Astrocyte (in vitro differentiated cells and primary cell): Measurements from ENCODE around the gene RSBN1. TPM values are rescaled to one million over a fixed set of nuclear protein-coding genes. Genes with fewer than 3 reads are reported as not detected.
A peak's percentile ranks its signal among the peaks of the same experiment; 100 is the strongest.

Source experiments
- DNase-seq: peaks from one replicate; pipeline ENCODE4 v3.0.0-alpha.2; 2010; ENCODE audit warnings: low read depth
- FAIRE-seq: peaks from 2 replicates; lab custom pipeline; 2011; peaks lifted over from hg19 to GRCh38; lab: Jason Lieb, UNC
- H2AFZ ChIP-seq: 2 replicates; pipeline ENCODE4 v1.6.0; 2012; ENCODE audit warnings: low read depth, low read length, inconsistent platforms
- H3K27ac ChIP-seq: 2 replicates; pipeline ENCODE4 v1.5.1; 2011; ENCODE audit warnings: low read depth, low read length, inconsistent platforms
- H3K27me3 ChIP-seq: 2 replicates; pipeline ENCODE4 v1.6.0; 2011; ENCODE audit warnings: low read length, inconsistent platforms; ENCODE audit not compliant: insufficient read depth
- H3K36me3 ChIP-seq: 2 replicates; pipeline ENCODE4 v1.5.1; 2011; ENCODE audit warnings: low read length, inconsistent platforms; ENCODE audit not compliant: insufficient read depth
- H3K4me1 ChIP-seq: 2 replicates; pipeline ENCODE4 v1.5.1; 2011; ENCODE audit warnings: low read length, inconsistent platforms; ENCODE audit not compliant: insufficient read depth
- H3K4me2 ChIP-seq: 2 replicates; pipeline ENCODE4 v1.6.0; 2012; ENCODE audit warnings: low read length, inconsistent platforms
- H3K4me3 ChIP-seq: 2 replicates; pipeline ENCODE4 v1.5.1; 2011; ENCODE audit warnings: low read depth, mild to moderate bottlenecking, low read length, inconsistent platforms; ENCODE audit not compliant: insufficient read depth
- H3K79me2 ChIP-seq: 2 replicates; pipeline ENCODE4 v1.6.0; 2012; ENCODE audit warnings: mild to moderate bottlenecking, low read length, inconsistent platforms; ENCODE audit not compliant: insufficient read depth
- H3K9ac ChIP-seq: 2 replicates; pipeline ENCODE4 v1.6.0; 2012; ENCODE audit warnings: mild to moderate bottlenecking, low read length, inconsistent platforms
- H3K9me3 ChIP-seq: 2 replicates; pipeline ENCODE4 v1.5.1; 2012; ENCODE audit warnings: low read depth, mild to moderate bottlenecking, low read length, inconsistent platforms; ENCODE audit not compliant: insufficient read depth
- H4K20me1 ChIP-seq: 2 replicates; pipeline ENCODE4 v1.6.0; 2012; ENCODE audit warnings: low read length, inconsistent platforms; ENCODE audit not compliant: insufficient read depth
- H3K27ac Mint-ChIP-seq: one replicate; pipeline ENCODE4 v1.8.0; 2021; ENCODE audit warnings: mild to moderate bottlenecking, mixed read lengths; ENCODE audit not compliant: unreplicated experiment
- H3K27me3 Mint-ChIP-seq: one replicate; pipeline ENCODE4 v1.8.0; 2021; ENCODE audit warnings: low read depth, mixed read lengths; ENCODE audit not compliant: unreplicated experiment
- H3K36me3 Mint-ChIP-seq: one replicate; pipeline ENCODE4 v1.8.0; 2021; ENCODE audit warnings: low read depth, mixed read lengths; ENCODE audit not compliant: unreplicated experiment
- H3K4me1 Mint-ChIP-seq: one replicate; pipeline ENCODE4 v1.8.0; 2021; ENCODE audit warnings: low read depth, mixed read lengths; ENCODE audit not compliant: unreplicated experiment
- H3K4me3 Mint-ChIP-seq: one replicate; pipeline ENCODE4 v1.8.0; 2021; ENCODE audit warnings: mild to moderate bottlenecking, moderate library complexity, mixed read lengths; ENCODE audit not compliant: unreplicated experiment
- H3K9me3 Mint-ChIP-seq: one replicate; pipeline ENCODE4 v1.8.0; 2021; ENCODE audit warnings: mild to moderate bottlenecking, mixed read lengths; ENCODE audit not compliant: unreplicated experiment
- EZH2 ChIP-seq: IDR thresholded peaks from 2 replicates; pipeline ENCODE4 v1.6.1; 2012; ENCODE audit warnings: mild to moderate bottlenecking, low read length, inconsistent platforms; ENCODE audit not compliant: insufficient read depth
- total RNA-seq: library from RNA; stranded (reverse); gene quantifications from 2 replicates; pipeline ENCODE4 v1.2.1, GENCODE V29; 2021
- TF ChIP-seq, protein P1 (sequence below): IDR thresholded peaks from 2 replicates; pipeline ENCODE4 v1.5.1; 2011; ENCODE audit warnings: low read depth, mild to moderate bottlenecking, inconsistent platforms, low read length, moderate library complexity; ENCODE audit not compliant: insufficient read depth

Gene RSBN1
- total RNA-seq, 1 donor from 2014 or later, result 10.6 TPM

DNA sequence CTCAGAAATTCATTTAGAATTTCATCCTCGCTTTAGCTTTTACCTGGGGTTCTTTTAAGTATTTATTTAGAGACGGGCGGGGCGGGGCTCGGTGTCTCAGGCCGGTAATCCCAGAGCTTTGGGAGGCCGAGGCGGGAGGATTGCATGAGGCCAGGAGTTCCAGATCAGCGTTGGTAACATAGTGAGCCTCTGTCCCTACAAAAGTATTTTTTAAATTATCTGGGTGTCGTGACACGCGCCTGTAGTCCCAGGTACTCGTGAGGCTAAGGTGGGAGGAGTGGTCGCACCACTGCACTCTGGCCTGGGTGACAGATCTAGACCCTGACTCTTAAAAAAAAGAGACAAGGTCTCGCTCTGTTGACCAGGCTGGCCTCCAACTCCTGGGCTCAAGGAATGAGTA is 942 bp upstream of the RSBN1 start:
- DNase-seq, result no peak
- Histone ChIP-seq H3K79me2 (peaks cover 37% of the 10 kb centered on the region), H3K4me1 (peaks cover 10% of the 10 kb centered on the region), H3K4me2 (peak overlapping the region; percentile 86), H3K36me3 (no peaks in the 10 kb centered on the region), H3K27me3 (no peaks in the 10 kb centered on the region), H3K4me3 (no peak overlapping the region), H4K20me1 (peaks cover 14% of the 10 kb centered on the region), H3K9ac (no peak overlapping the region), H3K9me3 (no peaks in the 10 kb centered on the region), H3K27ac (no peak overlapping the region), H2AFZ (no peak overlapping the region)
- FAIRE-seq, result no peak
- TF ChIP-seq EZH2, result no peak
- TF ChIP-seq, protein P1, sequence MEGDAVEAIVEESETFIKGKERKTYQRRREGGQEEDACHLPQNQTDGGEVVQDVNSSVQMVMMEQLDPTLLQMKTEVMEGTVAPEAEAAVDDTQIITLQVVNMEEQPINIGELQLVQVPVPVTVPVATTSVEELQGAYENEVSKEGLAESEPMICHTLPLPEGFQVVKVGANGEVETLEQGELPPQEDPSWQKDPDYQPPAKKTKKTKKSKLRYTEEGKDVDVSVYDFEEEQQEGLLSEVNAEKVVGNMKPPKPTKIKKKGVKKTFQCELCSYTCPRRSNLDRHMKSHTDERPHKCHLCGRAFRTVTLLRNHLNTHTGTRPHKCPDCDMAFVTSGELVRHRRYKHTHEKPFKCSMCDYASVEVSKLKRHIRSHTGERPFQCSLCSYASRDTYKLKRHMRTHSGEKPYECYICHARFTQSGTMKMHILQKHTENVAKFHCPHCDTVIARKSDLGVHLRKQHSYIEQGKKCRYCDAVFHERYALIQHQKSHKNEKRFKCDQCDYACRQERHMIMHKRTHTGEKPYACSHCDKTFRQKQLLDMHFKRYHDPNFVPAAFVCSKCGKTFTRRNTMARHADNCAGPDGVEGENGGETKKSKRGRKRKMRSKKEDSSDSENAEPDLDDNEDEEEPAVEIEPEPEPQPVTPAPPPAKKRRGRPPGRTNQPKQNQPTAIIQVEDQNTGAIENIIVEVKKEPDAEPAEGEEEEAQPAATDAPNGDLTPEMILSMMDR, result no peak
- no peaks in the 10 kb centered on the region for H3K9me3 Mint-ChIP-seq
- H3K36me3 Mint-ChIP-seq, result no peaks in the 10 kb centered on the region
- H3K27me3 Mint-ChIP-seq, result no peaks in the 10 kb centered on the region
- H3K27ac Mint-ChIP-seq, result no peak overlapping the region
- peaks cover 12% of the 10 kb centered on the region for H3K4me1 Mint-ChIP-seq
- peak overlapping the region; percentile 97 for H3K4me3 Mint-ChIP-seq

DNA sequence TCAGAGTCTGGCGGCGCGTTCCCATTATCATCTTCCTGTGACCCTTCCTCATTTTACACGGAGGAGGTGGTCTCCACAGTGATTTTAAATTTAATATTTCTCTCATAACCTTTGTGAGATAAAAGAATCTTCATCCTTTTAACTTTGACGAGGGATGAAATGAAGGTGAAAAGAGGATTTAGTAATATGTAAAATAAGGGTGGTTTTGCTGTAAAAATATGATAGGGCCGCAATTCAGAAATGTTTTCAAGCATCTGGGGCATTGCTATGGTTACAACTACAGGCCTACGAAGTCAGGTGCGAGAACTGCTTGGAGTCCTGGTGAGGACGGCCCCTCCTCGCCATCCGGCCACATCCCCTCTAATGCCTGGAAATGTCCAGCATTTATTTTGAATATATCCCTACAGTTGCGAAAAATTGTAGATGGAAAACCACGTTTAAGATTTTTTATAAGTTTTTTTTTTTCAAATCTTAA is 422 bp upstream of the RSBN1 start:
- Histone ChIP-seq H3K27ac (peak overlapping the region; percentile 82), H2AFZ (peak overlapping the region; percentile 80), H3K4me3 (peak overlapping the region; percentile 67), H3K9ac (peak overlapping the region; percentile 82), H3K4me2 (peak overlapping the region; percentile 86), H3K4me1 (peaks cover 10% of the 10 kb centered on the region), H3K9me3 (no peaks in the 10 kb centered on the region), H3K36me3 (no peaks in the 10 kb centered on the region), H3K27me3 (no peaks in the 10 kb centered on the region), H3K79me2 (peaks cover 42% of the 10 kb centered on the region), H4K20me1 (peaks cover 14% of the 10 kb centered on the region)
- TF ChIP-seq EZH2, result no peak
- TF ChIP-seq, protein P1, result no peak
- Mint-ChIP-seq H3K4me1 (peaks cover 12% of the 10 kb centered on the region), H3K36me3 (no peaks in the 10 kb centered on the region), H3K27me3 (no peaks in the 10 kb centered on the region), H3K4me3 (peak overlapping the region; percentile 97), H3K9me3 (no peaks in the 10 kb centered on the region), H3K27ac (peak overlapping the region; percentile 70)
- no peak for DNase-seq
- FAIRE-seq, result no peak

DNA sequence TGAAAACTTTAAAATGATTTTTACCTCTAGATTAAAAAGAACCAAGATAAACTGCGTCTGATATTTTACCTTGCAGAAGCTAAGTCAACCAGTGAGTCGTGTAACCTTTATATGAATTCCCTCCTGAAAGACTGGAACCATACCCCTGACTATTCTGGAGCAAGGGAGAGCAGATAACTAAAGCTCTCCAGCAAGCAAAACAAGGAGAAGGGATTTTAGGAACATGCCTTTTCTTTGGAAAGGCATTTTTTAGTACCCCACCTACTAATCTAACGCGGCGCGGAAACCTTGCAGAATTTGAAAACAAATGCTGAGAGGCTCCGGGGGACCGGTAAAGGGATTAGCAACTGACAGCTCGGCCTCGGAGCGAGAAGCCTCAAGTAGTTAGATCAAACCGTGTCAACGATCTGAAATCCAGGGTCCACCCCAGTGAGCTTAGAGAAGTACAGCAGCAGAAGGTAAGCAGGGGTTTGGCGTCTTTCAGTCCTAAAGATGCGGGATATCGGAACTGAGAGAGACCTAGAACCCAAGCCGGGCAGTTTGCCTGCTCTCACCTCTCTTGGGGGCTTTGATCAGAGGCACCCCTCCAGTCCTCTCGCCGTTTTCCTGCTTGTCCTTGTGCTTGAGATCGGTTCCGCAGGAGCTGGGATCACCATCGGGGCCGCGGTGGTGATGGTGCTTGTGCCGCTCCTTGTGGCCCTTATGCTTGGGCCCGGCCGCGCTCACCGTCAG is 954 bp downstream of the RSBN1 start:
- DNase-seq (no peak), FAIRE-seq (no peak)
- peak overlapping the region; percentile 82 for H3K27ac Mint-ChIP-seq
- H3K27me3 ChIP-seq, result no peaks in the 10 kb centered on the region
- H3K79me2 ChIP-seq, result peaks cover 55% of the 10 kb centered on the region
- no peaks in the 10 kb centered on the region for H3K9me3 ChIP-seq
- TF ChIP-seq, protein P1, result no peak
- no peak for TF ChIP-seq EZH2
- H3K4me1 Mint-ChIP-seq, result peaks cover 12% of the 10 kb centered on the region
- no peaks in the 10 kb centered on the region for H3K36me3 ChIP-seq
- H3K4me1 ChIP-seq, result peaks cover 10% of the 10 kb centered on the region
- no peaks in the 10 kb centered on the region for H3K9me3 Mint-ChIP-seq
- peak overlapping the region; percentile 91 for H3K4me2 ChIP-seq
- H3K4me3 Mint-ChIP-seq, result peak overlapping the region; percentile 97
- no peaks in the 10 kb centered on the region for H3K36me3 Mint-ChIP-seq
- H2AFZ ChIP-seq, result peak overlapping the region; percentile 51
- H3K4me3 ChIP-seq, result peak overlapping the region; percentile 94
- peaks cover 14% of the 10 kb centered on the region for H4K20me1 ChIP-seq
- H3K9ac ChIP-seq, result peak overlapping the region; percentile 95
- H3K27ac ChIP-seq, result peak overlapping the region; percentile 74
- no peaks in the 10 kb centered on the region for H3K27me3 Mint-ChIP-seq
